ENCODE results near the gene MSRB2.

- TF ChIP-seq CTCF (IDR thresholded peaks at IDR 0.05; ENCODE audit: low read length) (no peak), EZH2 (IDR thresholded peaks at IDR 0.05; ENCODE audit: borderline replicate concordance, low read length) (no peak)
Measured at GRCh38 chr10:23106331-23107072, 11.1 kb downstream of the MSRB2 start.

All from OCI-LY1 (cell line).